ENCODE results near the gene ANAPC4.

DNA sequence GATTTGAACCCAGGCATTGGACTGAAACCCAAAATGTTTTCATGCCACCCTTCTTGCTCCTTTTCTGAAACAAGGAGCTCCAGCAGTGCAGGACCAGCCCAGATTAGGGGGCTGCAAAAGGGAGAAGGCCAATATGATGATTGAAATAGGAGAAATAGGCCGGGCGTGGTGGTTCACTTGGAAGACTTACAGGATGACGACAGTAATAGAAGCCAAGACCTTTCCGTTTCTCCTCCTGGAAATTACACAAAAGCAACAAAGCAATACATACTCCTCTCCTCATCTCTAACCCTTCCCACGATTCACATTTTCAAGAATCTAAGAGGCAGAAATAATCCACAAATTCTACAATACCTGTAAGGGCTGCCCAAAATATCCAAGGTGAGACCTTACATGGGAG, 90.8 kb downstream of the ANAPC4 start:
- TF ChIP-seq CTCF (IDR thresholded peaks at IDR 0.05) = no peak
- TF ChIP-seq POLR2A (IDR thresholded peaks at IDR 0.05) = no peak
